ENCODE data around the gene OR4F6. TPM values are rescaled to one million over a fixed set of nuclear protein-coding genes. Genes with fewer than 3 reads are reported as not detected.
"Not testable (repeated sequence)": the region's sequence is repeated elsewhere in the genome, so short reads cannot be mapped to it uniquely, and the experiment has no call there.

The OR4F6 gene, protein sequence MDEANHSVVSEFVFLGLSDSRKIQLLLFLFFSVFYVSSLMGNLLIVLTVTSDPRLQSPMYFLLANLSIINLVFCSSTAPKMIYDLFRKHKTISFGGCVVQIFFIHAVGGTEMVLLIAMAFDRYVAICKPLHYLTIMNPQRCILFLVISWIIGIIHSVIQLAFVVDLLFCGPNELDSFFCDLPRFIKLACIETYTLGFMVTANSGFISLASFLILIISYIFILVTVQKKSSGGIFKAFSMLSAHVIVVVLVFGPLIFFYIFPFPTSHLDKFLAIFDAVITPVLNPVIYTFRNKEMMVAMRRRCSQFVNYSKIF
- total RNA-seq = not detected

DNA sequence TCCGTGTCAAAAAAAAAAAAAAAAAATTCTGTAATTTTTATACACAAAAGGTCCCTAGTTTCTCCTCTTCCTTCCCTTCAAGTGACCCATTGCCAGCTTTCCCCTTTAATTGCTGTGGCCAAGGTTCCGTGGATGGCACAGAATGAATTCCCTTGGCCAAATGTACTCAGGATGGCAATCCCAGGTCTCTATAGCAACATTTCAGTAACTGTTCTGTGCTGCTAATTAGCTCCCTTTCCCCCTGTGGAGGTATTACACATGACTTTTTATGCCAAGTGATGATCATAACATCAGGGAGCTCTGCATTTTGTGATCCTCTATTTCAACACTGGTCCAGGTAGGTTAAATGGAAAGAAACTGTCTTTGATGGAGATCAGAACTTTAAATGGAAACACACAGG lies at the start of gene OR4F6:
Gene OR4F6, plus strand, starts transcription at position 301 of the 400 bp plus-strand sequence. CDS start 2,211 bp downstream, outside the sequence.
- H3K27ac Mint-ChIP-seq = no peak within 1 kb of the TSS
- H3K4me3 Mint-ChIP-seq = no peak within 1 kb of the TSS
- H3K9me3 Mint-ChIP-seq = no peaks in the 10 kb centered on the region
- H3K4me1 Mint-ChIP-seq = no peaks in the 10 kb centered on the region
- no peaks in the 10 kb centered on the region for H3K36me3 Mint-ChIP-seq (ENCODE audit: low read depth)
- H3K27me3 Mint-ChIP-seq = peaks cover 14% of the 10 kb centered on the region
- no peak for ATAC-seq (replicated peaks)

DNA sequence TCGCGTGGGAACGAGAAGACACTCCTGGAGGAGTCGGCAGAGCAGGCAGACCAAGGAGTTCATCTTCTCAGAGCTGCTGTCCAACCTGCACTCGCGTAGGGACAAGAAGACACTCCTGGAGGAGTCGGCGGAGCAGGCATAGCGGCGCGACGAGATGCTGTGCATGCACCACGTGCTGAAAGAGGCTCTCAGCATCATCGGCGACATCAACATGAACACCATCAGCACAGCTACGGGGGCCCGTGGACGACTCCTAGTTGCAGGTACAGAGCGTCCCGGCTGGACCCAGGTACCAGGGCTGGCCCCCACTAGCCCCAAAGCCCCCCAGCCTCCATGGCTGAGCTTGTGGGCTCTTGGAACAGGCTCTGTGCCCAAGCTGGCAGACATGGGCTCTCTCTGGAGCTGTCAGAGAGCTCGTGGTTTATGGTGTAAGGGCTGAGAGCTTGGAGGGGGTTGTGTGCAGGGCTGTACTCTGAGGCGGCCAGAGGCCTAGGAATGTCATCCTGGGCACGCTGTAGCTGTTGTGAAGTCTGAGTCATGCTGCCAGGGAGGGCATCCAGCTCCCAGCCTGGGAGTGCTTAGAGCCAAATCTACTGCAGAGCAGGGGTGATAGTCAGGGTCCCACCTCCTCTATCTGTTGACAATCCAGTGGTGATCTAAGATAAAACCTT lies 38.5 kb upstream of the OR4F6 start:
- not testable (repeated sequence) for H3K27me3 Mint-ChIP-seq; H3K36me3 Mint-ChIP-seq (ENCODE audit: low read depth); H3K27ac Mint-ChIP-seq; H3K4me1 Mint-ChIP-seq; H3K4me3 Mint-ChIP-seq; ATAC-seq (replicated peaks); H3K9me3 Mint-ChIP-seq

DNA sequence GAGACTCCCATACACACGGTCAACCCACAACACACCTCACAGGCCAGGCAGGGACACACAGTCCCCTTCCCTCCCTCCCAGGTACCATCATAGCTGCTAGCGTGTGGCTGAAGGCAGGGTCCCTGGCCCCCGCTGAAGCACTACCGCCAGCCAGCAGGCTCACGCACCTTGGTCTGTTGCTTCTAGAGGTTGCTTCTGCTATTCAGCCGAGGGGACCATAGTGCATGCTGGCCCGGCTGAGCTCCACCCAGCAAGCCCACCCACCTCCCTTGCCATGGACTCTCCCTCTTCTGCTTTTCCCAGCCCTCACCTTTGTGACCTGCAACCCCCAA lies 38.0 kb upstream of the OR4F6 start:
- not testable (repeated sequence) for H3K9me3 Mint-ChIP-seq; H3K36me3 Mint-ChIP-seq (ENCODE audit: low read depth); H3K4me1 Mint-ChIP-seq; H3K27ac Mint-ChIP-seq; H3K4me3 Mint-ChIP-seq; H3K27me3 Mint-ChIP-seq; ATAC-seq (replicated peaks)

DNA sequence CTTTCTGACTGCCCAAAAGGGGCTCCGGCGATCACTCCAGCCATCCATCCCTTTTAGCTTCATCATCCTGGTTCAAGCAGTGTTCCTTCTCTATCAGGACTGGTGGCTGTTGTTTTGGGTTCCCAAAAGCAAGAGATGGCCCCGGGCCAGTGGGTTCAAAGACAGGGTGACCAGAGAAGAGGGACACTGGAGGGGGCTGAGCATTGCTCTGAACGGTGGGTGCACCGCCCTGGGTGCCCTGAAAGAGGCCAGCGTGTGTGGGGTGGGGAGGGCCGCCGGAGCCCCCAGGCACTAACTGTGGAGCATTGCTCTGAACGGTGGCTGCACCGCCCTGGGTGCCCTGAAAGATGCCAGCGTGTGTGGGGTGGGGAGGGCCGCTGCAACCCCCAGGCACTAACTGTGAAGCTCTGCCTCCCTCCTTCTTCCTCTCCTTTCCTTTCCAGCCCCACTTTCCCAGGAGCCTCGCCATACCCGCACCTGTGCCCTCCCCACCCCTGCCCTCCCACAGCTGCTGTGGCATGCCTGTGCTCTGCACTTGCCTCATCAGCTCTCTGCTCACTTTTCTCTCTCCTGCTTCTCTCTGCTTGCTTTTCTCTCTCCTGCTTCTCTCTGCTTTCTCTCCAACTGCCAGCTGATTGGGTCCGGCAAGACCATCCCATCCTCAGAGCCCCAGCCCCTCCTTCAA lies 37.4 kb upstream of the OR4F6 start:
- no peak for ATAC-seq (replicated peaks)
- Mint-ChIP-seq H3K27me3 (no peaks in the 10 kb centered on the region), H3K4me3 (no peak overlapping the region), H3K36me3 (ENCODE audit: low read depth) (no peaks in the 10 kb centered on the region), H3K4me1 (no peaks in the 10 kb centered on the region), H3K9me3 (no peaks in the 10 kb centered on the region), H3K27ac (no peak overlapping the region)

DNA sequence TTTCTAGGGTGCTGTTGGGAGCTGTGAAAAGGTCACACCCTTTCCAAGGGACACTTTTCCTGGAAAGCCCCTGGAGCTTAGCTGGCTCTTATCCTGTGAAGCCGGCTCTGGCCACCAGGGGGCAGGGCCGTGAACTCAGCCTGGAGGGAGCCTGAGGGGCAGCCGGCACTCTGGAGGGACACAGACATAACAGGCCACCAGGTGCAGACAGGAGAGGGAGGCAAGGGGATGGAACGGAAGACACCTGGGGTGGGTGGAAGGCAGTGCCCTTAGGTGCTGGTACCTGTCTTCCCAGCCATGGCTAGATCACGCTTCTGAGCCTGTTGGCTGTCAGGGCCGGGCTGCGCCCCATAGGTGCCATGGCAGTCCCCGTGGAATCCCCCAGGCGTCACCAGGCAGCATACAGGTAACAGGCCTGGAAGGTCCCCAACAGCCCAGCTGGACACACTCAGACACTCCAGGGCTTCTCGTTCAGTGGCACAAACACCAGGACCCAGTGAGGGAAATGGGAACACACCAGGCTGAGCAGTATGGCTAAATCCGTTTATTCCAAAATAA lies 36.1 kb upstream of the OR4F6 start:
- not testable (repeated sequence) for H3K27me3 Mint-ChIP-seq; H3K27ac Mint-ChIP-seq; H3K9me3 Mint-ChIP-seq; ATAC-seq (replicated peaks); H3K4me3 Mint-ChIP-seq; H3K4me1 Mint-ChIP-seq; H3K36me3 Mint-ChIP-seq (ENCODE audit: low read depth)

DNA sequence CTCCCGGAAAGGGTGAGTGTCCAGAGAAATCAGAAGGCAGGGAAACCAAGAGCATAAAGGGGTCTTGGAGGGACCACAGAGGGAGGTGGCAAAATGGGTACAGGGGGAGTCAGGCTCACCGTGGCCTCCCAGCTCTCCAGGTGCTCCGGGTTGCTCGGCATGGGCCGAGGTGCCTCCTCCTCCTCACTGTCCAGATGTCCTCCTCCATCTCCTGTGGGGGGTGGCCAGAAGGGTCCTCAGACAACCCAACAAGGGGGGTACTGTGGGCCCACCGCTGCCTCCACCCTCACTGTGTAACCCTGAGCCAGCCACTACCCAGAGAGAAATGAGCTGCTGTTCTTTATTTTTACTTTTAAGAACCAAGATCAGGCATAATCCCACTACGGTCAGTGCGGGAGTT lies 30.4 kb upstream of the OR4F6 start:
- ATAC-seq (replicated peaks) = no peak
- Mint-ChIP-seq H3K4me3 (no peak overlapping the region), H3K36me3 (ENCODE audit: low read depth) (no peaks in the 10 kb centered on the region), H3K27ac (no peak overlapping the region), H3K4me1 (no peaks in the 10 kb centered on the region), H3K27me3 (no peaks in the 10 kb centered on the region), H3K9me3 (no peaks in the 10 kb centered on the region)

DNA sequence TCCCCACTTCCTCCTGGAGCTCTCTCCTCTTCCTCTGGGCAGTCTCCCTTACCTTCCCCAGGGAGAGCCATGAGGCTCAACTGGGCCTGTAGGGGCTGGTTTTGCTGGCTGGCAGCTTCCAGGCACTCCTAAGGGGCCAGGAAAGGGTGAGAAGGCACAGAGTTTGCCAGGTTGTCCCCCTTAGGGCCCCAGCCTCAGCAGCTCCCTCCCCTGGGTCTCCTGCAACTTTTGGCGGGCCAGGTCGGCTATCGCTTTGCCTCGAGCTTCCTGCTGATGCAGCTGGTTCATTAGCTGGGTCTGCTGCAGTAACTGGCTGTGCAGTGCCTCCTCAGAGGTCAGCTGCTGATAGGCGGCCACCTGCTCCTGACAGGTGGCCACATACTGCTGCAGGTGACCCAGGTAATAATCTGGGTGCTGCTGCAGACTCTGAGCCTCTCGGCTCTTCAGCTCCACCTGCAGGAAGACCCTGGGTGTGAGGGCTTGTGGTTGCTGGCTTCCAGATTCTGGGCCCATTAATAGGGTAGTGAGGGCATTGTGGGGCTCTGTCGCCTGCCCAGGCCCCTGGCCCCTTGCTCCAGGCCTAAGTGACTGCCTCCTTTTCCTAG lies 29.7 kb upstream of the OR4F6 start:
- H3K36me3 Mint-ChIP-seq (ENCODE audit: low read depth) = no peaks in the 10 kb centered on the region
- H3K4me3 Mint-ChIP-seq = no peak overlapping the region
- no peaks in the 10 kb centered on the region for H3K27me3 Mint-ChIP-seq
- no peak for ATAC-seq (replicated peaks)
- no peaks in the 10 kb centered on the region for H3K9me3 Mint-ChIP-seq
- H3K27ac Mint-ChIP-seq = no peak overlapping the region
- no peaks in the 10 kb centered on the region for H3K4me1 Mint-ChIP-seq

DNA sequence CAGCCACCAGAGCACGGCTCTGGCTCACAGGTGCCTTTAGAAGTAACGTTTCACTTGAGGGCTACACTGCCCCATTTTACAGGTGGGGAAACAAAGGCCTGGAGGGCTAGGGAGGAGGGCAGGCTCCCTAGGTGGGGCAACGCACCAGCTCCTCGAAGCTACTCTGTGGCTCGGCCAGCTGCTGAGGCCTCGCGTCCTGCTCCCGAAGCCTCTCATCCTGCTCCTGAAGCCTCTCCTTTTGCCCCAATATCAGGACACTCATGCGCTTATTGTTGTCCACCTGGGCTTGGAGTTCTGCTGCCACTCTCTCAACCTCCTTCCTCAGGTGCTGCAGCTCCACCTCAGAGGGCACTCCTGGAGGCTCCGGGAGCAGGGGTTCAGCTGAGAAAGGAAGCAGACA lies 28.2 kb upstream of the OR4F6 start:
- Mint-ChIP-seq H3K36me3 (ENCODE audit: low read depth) (no peaks in the 10 kb centered on the region), H3K9me3 (no peaks in the 10 kb centered on the region), H3K4me1 (no peaks in the 10 kb centered on the region), H3K27ac (no peak overlapping the region), H3K27me3 (peaks cover 7% of the 10 kb centered on the region), H3K4me3 (no peak overlapping the region)
- ATAC-seq (replicated peaks) = no peak

DNA sequence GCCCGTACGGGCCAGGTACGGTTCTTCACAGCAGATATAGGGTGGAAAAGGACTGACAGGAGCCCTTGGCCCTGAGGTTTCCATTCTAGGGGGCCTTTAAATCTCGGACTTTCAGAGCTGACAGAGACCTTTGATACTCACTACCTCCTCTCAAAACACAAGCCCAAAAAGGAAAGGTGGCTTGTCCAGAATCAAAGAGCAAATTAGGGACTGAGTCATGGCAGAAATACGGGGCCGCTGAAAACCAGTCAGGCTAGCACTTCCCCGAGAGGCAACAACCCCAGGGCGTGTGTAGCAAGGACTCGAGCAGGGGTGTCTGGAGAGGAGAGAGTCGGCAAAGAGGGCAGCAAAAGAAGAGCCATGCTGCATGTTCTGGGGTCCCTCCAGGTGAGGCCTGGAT lies 24.7 kb upstream of the OR4F6 start:
- not testable (repeated sequence) for ATAC-seq (replicated peaks); H3K9me3 Mint-ChIP-seq; H3K4me1 Mint-ChIP-seq; H3K4me3 Mint-ChIP-seq; H3K36me3 Mint-ChIP-seq (ENCODE audit: low read depth); H3K27ac Mint-ChIP-seq; H3K27me3 Mint-ChIP-seq

DNA sequence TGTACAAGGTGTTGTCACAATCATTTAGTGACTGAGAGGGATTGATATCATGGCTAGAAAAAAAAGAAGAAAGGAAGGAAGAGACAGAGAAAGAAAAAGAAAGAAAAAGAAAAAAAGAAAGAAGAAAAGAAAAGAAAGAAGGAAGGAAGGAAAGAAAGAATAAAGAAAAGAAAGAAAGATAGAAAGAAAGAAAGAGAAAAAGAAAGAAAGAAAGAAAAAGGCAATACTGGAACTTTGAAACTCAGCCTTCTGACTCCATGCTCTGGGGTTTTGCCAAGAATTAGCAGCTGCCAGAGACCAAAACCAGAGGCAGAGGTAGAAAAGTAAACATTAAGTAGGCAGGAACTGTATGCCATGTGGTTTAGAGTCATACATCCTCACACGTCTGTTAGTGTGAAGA lies 23.1 kb upstream of the OR4F6 start:
- not testable (repeated sequence) for H3K4me3 Mint-ChIP-seq, H3K4me1 Mint-ChIP-seq
- H3K27me3 Mint-ChIP-seq = peaks cover 11% of the 10 kb centered on the region

DNA sequence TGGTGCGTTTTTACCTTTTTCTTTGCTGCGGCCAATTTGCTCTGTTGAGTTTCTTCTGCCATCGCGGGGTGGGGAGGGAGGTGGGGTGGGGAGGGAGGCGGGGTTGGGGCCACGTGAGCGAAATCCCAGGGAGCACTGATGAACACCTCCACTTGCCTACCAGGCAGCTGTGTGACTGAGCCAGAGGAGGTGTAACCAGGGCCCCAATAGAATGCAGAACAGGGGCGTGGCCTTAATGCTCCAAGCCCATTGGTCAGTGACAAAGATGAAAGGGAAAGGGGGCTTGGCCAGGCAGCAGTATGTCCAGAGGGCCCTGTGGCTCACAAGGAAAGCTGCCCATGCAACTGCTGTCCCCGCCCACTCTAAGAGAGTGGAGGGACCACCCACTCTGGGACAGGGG lies 21.4 kb upstream of the OR4F6 start:
- H3K36me3 Mint-ChIP-seq (ENCODE audit: low read depth) = no peaks in the 10 kb centered on the region
- no peaks in the 10 kb centered on the region for H3K9me3 Mint-ChIP-seq
- peaks cover 15% of the 10 kb centered on the region for H3K27me3 Mint-ChIP-seq
- H3K4me1 Mint-ChIP-seq = no peaks in the 10 kb centered on the region
- no peak overlapping the region for H3K4me3 Mint-ChIP-seq
- H3K27ac Mint-ChIP-seq = no peak overlapping the region
- no peak for ATAC-seq (replicated peaks)

More for the DNA sequence above, 23.1 kb upstream of the OR4F6 start:
- not testable (repeated sequence) for ATAC-seq (replicated peaks); H3K9me3 Mint-ChIP-seq; H3K36me3 Mint-ChIP-seq (ENCODE audit: low read depth)
- H3K27ac Mint-ChIP-seq = peak overlapping the region; percentile 26

DNA sequence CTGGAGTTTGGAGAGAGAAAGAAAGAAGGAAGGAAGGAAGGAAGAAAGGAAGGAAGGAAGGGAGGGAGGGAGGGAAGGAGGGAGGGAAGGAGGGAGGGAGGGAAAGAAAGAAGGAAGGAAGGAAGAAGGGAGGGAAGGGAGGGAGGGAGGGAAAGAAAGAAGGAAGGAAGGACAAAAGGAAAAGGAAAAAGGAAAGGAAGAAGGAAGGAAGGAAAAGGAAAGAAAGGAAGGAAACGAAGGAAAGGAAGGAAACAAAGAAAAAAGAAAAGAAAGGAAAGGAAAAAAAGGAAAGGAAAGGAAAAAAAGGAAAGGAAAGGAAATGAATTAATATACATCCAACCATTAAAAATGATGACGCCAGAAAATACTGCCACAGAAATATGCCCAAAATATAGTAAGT lies 18.7 kb upstream of the OR4F6 start:
- Mint-ChIP-seq H3K4me3 (no peak overlapping the region), H3K27me3 (peaks cover 14% of the 10 kb centered on the region), H3K9me3 (no peaks in the 10 kb centered on the region), H3K27ac (no peak overlapping the region), H3K36me3 (ENCODE audit: low read depth) (no peaks in the 10 kb centered on the region), H3K4me1 (no peaks in the 10 kb centered on the region)
- no peak for ATAC-seq (replicated peaks)

DNA sequence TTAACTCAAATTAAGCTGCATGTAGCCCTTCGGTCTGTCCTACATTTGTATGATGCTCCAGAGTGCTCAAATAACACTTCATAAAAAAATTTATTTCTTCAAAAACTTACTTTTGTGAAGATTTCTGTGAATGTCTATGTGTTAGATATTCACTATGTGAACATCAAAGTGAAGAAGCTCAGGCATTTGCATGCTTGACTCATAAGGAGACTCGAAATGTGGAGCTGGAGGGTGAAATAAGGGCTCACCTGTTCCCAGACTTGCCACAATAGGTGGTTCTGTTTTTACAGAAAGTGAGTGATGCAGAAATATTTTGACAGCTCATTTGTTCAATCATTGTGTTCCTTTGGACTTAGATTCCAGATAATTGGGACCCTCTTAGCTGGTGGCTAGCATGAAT lies 16.9 kb upstream of the OR4F6 start:
- H3K9me3 Mint-ChIP-seq; H3K4me1 Mint-ChIP-seq; H3K36me3 Mint-ChIP-seq (ENCODE audit: low read depth); ATAC-seq (replicated peaks); H3K4me3 Mint-ChIP-seq; H3K27ac Mint-ChIP-seq; H3K27me3 Mint-ChIP-seq: not testable (repeated sequence)

DNA sequence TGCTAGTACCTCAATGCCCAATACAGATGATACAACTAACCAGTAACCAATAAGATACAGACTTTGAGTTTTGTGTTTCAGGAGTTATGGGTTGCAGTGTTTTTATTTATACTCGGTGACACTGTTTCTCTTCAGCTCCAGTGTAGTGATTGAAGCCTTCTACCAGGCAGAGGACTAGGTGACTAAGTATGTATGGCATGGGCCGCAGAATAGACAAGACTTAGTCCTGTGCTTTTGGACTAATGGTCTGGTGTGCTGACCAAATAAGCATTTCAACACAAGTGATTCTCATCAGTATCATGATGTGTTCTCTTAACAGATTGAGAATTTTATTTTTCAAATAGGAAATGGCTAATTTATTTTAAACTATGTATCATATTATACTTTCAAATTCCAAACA lies 15.3 kb upstream of the OR4F6 start:
- H3K4me3 Mint-ChIP-seq; H3K9me3 Mint-ChIP-seq; H3K36me3 Mint-ChIP-seq (ENCODE audit: low read depth); ATAC-seq (replicated peaks); H3K4me1 Mint-ChIP-seq; H3K27ac Mint-ChIP-seq: not testable (repeated sequence)
- peaks cover 12% of the 10 kb centered on the region for H3K27me3 Mint-ChIP-seq

Data from activated T-helper 17 cell treated with anti-CD3 and anti-CD28 coated beads, Interleukin-2, amount 50 U/mL, for 72 hours (primary cell).